Activated CD8-positive, alpha-beta memory T cell treated with anti-CD3 and anti-CD28 coated beads for 4 hours (primary cell): Measurements from ENCODE around the gene SCMH1.
"Not testable (repeated sequence)": the region's sequence is repeated elsewhere in the genome, so short reads cannot be mapped to it uniquely, and the experiment has no call there.

ENCODE experiments used
- DNase-seq, 2 donors: peaks; one replicate each; pipeline ENCODE4 v3.0.0-alpha.2; 2020; ENCODE audit warnings: low read depth in 2 of 2

SCMH1 gene

DNA sequence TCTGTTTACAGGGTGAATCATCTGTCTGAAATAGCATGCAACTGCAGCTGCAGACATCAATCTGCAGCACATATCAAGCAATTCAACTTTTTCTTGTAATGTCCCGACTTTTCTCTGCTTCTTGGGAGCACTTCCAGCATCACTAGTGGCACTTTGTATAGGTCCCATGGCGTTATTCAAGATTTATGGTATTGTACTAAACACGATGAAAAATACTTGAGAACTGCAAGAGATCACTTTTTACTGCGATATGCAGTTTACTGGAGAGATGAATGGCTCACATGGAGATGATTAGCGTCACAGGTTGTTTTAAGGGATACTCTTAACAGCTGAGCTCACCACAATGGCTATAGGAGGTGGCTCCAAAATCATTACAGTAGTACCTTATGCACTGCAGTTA is 7.2 kb upstream of the SCMH1 start:
- no peak for DNase-seq

DNA sequence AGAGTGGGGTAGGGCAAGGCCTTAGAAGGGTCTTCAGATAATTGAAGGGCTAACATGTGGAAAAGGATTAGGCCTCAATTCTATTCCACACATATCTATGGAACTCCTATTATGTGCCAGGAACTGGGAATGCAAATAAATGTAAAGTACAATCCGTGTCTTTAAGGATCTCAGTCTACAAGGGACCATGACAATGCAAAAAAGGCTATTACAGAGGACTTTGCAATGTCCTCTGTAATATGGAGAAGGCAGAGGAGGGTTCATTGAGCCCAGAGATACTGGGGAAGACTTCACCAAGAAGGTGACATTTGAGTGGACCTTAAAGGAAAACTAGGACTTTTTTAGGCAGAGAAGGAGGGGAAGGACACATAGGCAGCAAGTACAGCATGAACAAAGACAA is 4.5 kb upstream of the SCMH1 start:
- DNase-seq = no peak

DNA sequence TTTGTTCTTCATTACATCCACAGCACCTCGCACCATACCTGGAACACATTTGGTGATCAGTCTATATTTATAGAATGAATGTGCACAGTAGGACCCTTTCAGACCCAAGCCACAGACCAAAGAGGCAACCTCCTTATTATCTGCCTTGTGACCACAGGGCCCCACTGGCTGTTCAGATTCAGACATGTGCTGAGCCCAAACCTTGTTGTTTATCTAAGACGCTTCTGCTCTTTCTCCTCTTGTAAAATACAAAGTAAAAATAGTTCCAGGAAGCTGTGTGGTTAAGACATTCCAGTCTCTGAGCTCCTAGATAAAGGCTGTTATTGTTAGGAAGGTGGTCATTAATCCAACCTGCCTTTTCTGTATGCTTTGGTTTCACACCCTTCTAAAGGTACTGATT is 3.6 kb upstream of the SCMH1 start:
- no peak for DNase-seq

DNA sequence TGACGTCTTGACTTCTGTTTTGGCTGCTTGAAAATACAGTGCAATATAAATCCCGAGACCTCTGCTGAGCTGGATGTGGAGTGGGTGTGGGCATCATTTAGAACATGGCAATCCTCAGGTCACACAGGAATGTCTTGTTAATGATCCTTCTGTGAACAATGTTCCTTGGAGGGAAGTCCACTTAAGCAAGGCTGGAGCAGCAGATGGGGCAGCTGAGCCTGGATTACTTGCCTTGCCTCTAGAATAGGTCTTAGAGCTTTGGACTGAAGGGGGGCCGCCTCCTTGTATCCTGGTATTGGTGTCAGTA is 926 bp upstream of the SCMH1 start:
- DNase-seq = no peak

DNA sequence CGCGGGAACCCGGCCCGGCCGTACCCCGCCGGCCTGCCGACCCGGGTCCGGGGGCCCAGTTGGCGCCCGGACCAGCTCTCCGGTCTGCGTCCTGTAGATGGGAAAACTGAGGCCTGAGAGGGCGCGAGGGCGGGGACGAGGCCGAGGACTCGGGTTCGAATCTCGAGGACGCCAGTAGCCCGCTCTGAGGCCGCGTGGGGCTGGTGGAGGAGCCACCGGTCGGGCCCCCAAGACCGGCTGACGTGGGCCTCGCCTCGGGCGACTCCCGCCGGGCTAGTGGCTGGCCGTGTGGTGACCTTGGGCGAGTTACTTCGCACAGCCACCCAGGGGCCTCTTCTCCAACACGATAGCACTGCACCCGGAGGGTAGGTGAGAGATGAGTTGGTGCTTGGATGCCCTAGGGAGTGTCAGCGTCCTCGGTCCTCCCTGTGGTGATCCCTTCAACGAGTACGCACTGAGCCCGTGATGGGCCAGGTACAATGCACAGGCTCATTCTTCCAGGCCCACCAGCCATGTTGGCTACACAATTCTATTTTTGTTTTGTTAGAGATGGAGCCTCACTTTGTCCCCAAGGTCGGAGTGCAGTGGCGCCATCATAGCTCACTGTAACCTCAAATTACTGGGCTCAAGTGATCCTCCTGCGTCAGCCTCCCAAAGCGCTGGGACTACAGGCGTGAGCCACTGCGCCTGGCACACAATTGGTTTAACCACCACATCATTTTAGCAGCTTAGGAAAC is 404 bp upstream of the SCMH1 start:
- DNase-seq = no peak

DNA sequence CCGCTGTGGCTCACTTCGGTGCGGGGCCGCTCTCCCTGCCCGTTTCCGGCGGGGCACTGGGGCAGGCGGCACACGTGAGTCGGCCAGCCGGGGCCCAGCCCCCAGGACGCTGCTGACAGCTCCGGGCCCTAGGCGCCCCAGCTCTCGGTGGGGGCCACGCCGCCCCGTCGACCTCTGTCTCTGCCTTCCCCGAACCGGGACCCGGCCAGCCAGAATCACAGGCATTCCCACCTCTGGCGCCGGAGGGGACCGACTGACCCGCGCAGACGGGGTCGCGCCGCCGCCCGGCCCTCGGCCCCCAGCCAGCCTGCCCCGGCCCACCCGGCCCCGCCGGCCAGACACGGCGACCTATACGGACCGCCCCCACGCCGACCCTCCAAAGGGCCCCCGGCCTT is 755 bp downstream of the SCMH1 start:
- DNase-seq = no peak

DNA sequence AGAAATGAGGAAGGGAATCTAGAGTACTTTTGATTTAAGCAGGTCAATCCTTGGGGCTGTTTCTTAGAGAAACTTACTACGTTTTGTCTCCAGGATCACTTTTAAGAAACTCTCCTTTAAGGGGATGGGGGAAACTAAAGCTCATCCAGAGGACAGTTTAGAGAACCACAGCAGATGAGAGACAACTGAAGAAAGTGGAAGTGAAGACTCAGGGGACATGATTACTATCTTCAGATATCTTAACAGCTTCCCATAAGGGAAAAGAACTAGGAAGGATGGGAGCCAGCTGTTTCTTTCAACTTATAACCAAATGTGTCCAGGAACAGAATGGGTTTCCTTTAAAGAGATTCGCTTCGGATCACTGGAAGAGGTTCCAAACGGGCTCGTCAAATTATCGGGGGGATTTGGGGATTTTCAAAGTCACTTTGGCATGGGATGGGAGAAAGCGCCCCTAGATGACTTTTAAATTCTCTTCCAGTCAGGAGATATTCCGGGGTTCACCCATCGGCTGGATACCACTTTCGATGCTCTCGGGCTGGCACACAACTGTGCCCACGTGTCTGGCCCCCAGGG is 1.2 kb downstream of the SCMH1 start:
- DNase-seq = no peak

DNA sequence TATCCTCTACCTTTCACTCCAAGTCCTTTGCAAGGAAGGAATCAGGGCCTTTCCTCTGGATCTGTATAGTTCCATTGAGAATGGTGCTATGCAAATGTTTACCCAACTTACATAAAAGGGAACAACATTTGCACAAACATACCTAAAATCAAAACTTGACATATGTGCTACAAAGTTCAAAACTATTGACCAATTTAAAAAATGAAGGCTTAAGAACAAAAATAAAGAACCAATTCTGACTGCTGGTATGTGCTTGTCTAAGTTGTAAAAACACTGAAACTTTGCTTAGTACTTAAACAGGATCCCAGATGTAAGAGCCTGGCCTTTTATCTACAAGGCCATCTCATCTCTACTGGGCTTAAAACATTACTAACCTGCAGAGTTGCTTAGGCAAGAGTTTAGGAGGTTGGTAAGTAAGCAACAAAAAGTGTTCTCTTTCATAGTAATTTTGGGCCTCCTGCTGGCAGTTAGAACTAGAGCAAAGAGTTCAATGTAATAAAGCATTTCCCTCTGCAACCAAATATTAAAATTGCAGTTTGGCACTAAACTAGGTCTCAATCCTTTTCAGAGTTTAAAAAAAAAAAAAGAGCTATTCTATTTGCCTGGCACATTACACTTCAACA is 2.0 kb downstream of the SCMH1 start:
- no peak for DNase-seq

DNA sequence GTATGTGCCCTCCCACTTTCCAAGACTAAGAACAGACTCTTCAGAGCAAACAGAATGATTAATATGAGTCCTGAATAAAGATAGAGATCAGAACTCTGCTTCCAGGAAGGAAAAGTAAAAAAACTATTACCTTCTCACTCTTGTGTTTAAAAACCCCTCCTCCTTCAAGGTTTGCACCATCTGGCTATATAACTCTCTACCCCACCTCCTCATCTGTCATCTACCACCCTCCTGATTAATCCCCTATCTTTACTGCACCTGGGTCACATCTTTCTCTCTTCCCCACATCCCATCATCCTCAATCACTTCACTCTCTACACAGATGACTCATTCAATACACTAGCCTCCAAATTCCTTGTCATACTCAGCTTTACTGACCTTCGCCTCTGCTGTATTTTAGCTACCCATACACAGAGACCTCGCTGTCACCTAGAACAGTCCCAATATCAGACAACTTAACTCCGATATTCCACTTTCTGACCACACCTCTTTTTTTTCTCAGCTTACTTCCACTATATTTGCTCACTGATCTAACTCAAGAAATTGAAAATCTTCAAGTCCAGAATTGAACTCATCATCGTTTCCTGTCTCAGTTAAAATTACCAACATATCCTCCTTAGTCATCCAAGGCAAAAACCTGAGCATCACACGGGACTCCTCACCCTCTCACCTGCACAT is 3.7 kb downstream of the SCMH1 start:
- no peak for DNase-seq

DNA sequence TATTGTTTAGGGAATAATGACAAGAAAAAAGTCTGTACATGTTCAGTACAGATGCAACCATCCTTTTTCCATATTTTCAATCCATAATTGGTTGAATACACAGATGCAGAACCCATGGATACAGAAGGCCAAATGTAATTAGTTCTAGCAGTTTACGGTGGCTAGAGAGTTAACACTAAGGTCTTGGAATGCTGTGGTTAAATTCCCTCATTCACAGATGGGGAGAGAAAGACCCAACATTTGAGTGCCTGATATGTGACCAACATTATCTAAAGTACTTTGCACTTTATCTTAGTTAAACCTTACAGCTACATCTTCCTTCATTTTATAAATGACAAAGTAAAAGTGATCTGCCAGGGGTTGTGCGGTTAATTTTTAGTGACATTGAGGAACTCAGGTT is 5.3 kb downstream of the SCMH1 start:
- DNase-seq = no peak

DNA sequence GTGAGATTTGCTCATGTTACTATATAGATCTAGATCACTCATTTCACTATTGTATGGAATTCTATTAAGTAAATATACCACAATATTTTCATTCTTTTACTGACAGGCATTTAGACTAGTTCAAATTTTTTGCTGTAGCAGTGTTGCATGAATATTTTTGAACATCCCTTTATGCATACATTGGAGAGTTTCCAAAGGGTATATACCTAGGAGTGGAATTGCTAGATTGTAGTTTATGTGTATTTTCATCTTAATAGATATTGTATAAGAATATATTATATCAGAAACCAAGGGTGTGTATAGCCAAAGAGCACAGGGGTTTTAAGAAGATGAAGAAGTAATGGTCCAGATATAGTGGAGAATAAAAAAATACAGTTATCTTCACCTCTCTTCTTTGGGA is 6.2 kb downstream of the SCMH1 start:
- DNase-seq = no peak

DNA sequence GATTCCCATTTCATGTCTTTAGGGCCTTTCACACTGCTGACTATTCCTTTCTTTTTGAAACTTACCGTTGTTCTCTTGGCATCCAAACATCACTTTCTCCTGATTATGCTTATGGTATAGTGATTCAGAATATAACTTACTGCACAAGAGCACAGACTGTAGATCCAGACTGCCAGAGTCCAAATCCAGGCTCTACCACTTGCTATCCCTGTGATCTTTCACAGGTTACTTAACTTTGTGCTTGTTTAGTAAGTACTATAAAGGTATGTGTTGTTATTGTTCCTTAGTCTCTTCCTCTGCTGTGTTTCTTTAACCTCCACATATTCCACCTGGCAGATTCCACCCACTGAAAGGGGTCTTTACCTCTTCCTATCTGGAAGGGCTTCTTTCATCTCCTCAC is 8.4 kb downstream of the SCMH1 start:
- DNase-seq = no peak

DNA sequence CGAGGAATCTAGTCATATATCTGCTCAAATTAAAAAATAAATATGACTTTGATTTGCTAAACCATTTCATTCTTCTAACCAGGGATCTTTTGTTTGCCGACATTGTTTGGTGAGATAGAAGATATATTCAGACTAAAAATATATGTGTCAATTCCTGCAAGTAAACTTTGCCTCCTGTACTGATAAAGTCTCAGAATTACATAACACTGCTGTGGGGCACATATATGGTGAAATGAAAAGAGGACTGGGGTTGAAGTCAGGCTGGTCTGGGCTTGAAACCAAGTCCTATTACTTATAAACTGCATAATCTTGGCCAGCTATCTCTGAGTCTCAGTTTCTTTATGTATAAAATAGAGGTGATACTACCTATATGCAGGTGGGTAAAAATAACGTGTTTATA is 9.8 kb downstream of the SCMH1 start:
- DNase-seq = no peak

DNA sequence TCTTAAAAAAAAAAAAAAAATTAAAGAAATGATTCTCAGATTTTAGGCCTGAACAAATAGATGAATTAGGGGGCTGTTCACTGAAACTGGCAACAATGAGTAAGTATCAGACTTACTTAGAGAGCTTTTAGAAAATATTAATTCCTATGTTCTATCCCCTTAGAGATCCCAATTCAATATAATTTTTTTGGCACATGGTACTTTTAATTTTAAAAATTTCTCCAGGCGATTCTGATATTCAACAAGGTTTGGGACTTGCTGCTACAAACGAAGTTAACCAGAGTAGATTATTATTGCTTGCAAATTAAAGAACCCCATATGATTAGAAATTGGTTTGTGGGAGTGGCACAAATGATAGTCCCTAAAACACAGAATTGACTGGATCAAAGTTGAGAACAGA is 11.4 kb downstream of the SCMH1 start:
- no peak for DNase-seq

DNA sequence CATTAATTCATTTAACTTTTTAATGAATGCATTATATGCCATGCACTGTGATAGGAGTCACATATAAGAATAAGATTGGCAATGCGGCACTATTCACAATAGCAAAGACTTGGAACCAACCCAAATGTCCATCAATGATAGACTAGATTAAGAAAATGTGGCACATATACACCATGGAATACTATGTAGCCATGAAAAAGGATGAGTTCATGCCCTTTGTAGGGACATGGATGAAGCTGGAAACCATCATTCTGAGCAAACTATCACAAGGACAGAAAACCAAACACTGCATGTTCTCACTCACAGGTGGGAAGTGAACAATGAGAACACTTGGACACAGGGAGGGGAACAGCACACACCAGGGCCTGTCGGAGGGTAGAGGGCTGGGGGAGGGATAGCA is 12.9 kb downstream of the SCMH1 start:
- DNase-seq = not testable (repeated sequence)

DNA sequence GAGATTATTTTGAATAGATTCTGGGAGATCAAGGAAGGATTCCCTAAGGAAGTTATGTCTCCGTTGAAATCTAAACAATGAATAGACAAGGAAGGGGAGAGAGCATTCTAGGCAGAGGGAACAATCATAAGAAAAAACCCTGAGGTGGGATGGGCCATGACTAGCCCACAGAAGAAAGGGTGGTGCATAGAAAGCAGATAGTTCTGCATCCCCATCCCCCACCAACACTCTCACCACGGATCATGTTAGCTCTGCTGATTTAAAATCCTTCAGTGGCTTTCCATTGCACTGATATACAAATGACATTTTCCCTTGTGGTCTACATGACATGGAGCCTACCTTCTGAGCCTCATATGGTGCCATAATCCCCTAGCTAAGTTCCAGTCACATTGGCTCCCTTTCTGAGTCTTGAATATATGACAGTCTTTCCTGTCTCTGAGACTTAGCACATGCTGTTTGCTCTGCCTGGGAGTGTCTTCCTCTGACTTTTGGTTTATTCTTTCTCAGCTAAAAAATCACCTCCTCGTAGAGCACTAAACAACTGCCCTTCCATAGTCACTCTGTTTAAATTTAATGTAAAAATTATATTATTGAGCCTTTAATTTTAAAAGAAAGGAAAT is 15.2 kb downstream of the SCMH1 start:
- DNase-seq = no peak

DNA sequence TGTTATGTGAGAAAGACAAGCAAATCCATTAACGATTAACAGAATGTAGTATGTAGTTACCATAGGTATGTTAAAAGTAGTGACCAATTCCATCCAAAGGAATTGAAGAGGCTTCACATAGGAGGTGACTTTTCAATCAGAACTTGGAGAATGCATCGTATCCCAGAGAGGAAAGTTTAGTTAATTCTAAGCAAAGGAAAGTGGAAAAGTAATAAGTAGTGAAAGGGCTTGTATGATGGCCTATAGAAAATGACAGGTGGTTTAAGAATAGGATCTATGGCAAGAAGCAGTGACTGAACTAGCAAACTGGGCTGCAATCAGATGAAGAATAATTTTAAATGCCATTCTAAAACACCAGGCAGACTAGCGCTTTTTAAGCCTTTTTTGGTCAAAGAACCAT is 16.6 kb downstream of the SCMH1 start:
- DNase-seq = no peak

DNA sequence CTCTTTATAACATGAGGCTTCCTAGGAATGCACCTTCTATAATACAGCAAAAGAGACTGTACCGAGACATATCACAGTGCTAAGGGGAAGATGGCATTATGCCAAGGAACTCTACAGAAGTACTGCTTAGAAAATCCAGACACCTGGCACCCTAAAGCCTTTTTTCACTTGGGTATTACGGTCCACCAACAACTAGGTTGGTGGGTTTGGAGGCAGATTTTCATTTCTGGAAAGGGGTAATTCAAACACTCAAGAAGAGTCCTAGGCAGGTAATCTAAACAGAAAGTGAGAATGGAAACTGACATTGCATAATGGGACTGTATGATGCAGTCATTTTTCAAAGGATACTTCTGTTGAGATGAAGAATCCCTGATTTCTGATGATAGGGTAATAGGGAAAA is 19.6 kb downstream of the SCMH1 start:
- DNase-seq = no peak

DNA sequence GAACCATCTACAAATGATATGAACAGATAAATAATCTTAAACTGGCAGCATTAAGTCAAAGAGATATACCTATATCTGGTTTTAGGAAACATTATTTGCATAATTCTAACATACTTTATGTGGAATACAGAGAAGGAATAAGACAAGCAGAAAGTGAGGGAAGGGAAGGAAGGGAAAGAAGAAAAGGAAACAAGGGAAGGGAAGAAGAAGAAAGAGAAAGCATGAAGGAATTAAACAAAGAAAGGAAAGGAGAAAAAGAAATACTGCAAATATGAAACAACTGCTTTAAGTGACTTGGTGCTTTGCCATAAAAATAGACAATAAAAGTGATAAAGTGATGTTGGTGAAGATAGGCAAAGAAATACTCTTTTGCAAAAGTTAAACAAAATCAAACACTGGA is 20.1 kb downstream of the SCMH1 start:
- DNase-seq = no peak

DNA sequence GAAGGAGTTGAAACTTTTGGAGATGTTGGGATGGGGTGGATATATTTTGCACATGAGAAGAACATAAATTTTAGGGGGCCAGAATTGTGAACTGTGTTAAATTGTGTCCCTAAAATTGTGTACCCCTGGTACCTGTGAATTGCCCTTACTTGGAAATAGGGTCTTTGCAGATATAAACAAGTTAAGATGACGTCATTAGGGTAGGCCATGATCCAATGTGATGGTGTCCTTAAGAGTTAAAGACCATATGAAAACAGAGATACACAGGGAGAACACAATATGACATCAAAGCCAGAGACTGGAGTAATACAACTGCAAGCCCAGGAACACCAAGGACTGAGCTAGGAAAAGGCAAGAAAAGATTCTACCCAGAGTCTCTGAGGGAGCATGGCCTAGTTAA is 24.0 kb downstream of the SCMH1 start:
- no peak for DNase-seq

DNA sequence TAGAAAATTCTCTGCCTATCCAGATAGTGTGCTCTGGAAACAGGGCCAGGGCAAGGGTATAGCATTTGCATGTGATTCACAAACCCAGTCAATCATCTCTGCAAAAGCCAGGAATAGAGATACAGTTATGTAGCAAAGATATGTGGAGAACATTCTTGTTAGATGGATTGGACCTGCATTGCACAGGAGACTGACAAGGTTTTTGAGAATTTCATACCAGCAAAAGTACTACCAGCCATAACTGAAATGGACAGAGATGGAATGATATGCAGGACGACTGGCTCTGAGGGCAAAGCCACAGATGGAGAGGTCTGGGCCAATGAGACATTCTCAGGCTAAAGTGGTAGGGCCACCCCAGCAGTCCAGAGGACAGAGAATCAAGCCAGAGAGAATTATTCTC is 24.7 kb downstream of the SCMH1 start:
- no peak for DNase-seq

DNA sequence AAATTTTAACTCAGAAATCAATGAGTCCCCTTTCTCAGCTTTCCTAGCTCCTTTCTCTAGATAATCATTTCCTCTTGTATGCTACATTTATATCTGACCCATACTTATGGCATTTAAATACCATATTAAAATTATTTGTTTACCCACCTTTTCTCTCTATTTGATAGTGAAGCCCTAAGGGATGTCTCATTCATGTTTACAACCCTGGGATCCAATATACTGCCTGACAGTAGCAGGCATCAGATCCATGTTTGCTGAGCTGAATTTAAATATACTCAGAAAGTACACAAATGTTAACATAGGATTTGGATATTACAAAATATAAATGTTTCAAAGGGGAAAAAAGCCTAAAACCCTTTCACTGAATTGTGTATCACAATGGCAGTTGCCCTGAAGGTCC is 26.5 kb downstream of the SCMH1 start:
- no peak for DNase-seq

DNA sequence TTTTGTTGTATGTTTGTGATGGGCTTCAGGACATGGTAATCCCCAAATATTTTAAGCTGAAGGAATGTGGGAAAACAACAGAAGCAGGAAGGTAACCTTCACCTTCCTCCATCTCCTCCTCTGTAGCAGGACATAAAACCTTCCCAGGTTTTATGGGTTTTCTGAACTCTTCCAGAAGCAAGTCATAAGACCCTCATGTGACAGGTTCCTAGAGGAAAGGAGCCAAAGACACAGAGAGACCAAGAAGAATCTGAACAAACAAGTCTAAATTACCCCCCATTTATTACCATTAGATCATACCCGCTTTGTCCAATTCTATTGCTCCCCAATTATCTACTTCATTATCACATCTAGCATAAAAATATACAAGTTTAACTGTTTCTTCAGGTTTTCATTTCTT is 28.8 kb downstream of the SCMH1 start:
- DNase-seq = no peak
